ENCODE measurements around the gene PTPN11. TPM values are rescaled to one million over a fixed set of nuclear protein-coding genes. Genes with fewer than 3 reads are reported as not detected.

PTPN11 gene
- polyA plus RNA-seq, 2 of the 4 experiments (the other 2 are of a cell fraction): 78.6 to 194 TPM

- TF ChIP-seq PHF8 (IDR thresholded peaks at IDR 0.05; ENCODE audit: borderline replicate concordance, low read depth) (peak; percentile 93), CEBPB (IDR thresholded peaks at IDR 0.05) (peak in 1 of 2 experiments; percentile 48; a peak in 1 of 4 replicates), NR3C1 (IDR thresholded peaks at IDR 0.05) (no peak), BHLHE40 (IDR thresholded peaks at IDR 0.05; ENCODE audit: low read depth, low read length) (no peak), E2F6 (IDR thresholded peaks at IDR 0.05; ENCODE audit: borderline replicate concordance, low read depth) (0 out of 2 replicates have a peak, but pooled peaks have one; percentile 48)
These were observed 9.5 kb upstream of the PTPN11 start, which contains the start of gene RPL6 (continued) for GRCh38 chr12:112409064-112409905.

DNA sequence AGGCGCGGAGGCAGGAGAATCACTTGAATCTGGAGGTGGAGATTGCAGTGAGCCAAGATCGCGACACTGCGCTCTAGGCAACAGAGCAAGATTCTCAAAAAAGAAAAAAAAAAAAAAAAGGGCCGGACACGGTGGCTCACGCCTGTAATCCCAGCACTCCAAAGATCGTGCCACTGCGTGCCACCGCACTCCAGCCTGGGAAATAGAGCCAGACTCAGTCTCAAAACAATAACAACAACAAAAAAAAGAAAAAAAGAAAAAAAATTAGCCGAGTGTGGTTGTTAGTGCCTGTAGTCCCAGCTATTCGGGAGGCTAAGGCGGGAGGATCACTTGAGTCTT lies 8.9 kb upstream of the PTPN11 start:
- Histone ChIP-seq H3K27ac (peak overlapping the region; percentile 92 to 99; a peak in 3 of 6 replicates), H3K9me3 (no peaks in the 10 kb centered on the region), H3K4me1 (peaks cover 17% of the 10 kb centered on the region), H3K4me2 (peak overlapping the region; percentile 37; the same call in 1 of the 3 replicates), H3K4me3 (no peak overlapping the region)
- ChIA-PET CTCF (interaction anchor here (1.2 to 1.3 kb wide), 2 partner anchors 9 to 23 kb away, joined by 3 to 4 read pairs; no protein-coding TSS in a partner anchor), POLR2A (interaction anchor here (0.6 kb wide), 1 partner anchor 9 kb away, joined by 7 read pairs; the partner anchor contains the start of gene PTPN11)
- TF ChIP-seq CBX8 (IDR thresholded peaks at IDR 0.05) (no peak), CEBPB (IDR thresholded peaks at IDR 0.05) (no peak), JUNB (IDR thresholded peaks at IDR 0.05) (no peak), RNF2 (IDR thresholded peaks at IDR 0.05; ENCODE audit: borderline replicate concordance, low read depth) (no peak), FOXS1 (CRISPR knock-in tag; IDR thresholded peaks at IDR 0.05) (no peak), SMC3 (IDR thresholded peaks at IDR 0.05) (no peak), RCOR1 (IDR thresholded peaks at IDR 0.05; ENCODE audit: low read depth, low read length) (no peak), JUN (IDR thresholded peaks at IDR 0.05) (no peak), EHMT2 (IDR thresholded peaks at IDR 0.05; ENCODE audit: low read depth) (no peak), HOXA7 (CRISPR knock-in tag; IDR thresholded peaks at IDR 0.05) (no peak), NFE2L2 (conservative IDR thresholded peaks at IDR 0.05; ENCODE audit: low read length) (no peak), HEYL (CRISPR knock-in tag; IDR thresholded peaks at IDR 0.05) (no peak), HOXB13 (CRISPR knock-in tag; IDR thresholded peaks at IDR 0.05; ENCODE audit: low read depth) (no peak), MAZ (IDR thresholded peaks at IDR 0.05; ENCODE audit: borderline replicate concordance, low read depth, low read length) (no peak), HES2 (IDR thresholded peaks at IDR 0.05) (no peak), KDM1A (IDR thresholded peaks at IDR 0.05; ENCODE audit: low read depth) (no peak)
- TF ChIP-seq, protein P1, sequence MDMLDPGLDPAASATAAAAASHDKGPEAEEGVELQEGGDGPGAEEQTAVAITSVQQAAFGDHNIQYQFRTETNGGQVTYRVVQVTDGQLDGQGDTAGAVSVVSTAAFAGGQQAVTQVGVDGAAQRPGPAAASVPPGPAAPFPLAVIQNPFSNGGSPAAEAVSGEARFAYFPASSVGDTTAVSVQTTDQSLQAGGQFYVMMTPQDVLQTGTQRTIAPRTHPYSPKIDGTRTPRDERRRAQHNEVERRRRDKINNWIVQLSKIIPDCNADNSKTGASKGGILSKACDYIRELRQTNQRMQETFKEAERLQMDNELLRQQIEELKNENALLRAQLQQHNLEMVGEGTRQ (IDR thresholded peaks at IDR 0.05): no peak
- FAIRE-seq: no peak
- no peak for DNase-seq (ENCODE audit: low read depth in 1 of 2, low spot score in 1 of 2)
- WGBS (ENCODE audit: missing lambda C conversion rate): 89% methylated on average over 14 of the region's 14 CpGs
- ATAC-seq: no peak

DNA sequence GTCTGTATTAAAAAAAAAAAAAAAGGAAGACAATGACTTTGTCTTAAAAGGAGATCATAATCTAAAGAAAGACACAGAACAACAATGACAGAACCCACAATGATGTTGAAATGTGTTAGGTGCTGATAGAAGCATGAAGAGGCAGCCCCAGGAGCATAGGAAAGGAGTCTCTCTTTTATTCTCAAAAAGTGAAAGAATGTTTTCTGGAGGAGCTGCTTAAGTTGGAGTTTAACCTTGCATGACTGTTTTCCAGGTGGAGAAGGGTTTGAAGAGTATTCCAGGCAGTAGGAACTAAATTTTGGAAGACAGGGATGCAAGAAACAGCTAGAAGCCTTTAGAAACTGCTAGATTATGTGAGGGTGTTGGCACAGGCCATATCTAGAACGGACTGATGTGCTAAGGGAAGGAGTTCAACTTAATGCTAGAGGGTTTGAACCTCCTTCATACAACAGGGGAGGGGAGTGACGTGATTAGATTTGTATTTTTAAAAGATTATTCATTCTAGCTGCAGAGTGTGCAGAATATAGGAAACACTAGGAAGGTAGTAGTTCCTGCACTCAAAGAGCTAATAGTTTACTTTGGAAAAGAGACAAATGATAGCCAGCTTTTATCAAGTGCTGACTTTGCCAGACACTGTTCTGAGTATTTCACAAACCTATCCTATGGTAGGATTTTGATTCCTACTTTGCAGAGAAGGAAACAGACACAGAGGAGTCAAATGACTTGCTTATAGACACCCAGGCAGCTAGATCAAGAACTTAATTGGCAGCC lies 4.7 kb upstream of the PTPN11 start:
- ATAC-seq (no peak), DNase-seq (ENCODE audit: low read depth in 1 of 2, low spot score in 1 of 2) (no peak), FAIRE-seq (no peak)
- H3K4me2 ChIP-seq: no peak overlapping the region
- H3K4me1 ChIP-seq: 0 out of 3 replicates have a peak, but pooled peaks cover 3% of the 10 kb centered on the region
- no peak overlapping the region for H3K27ac ChIP-seq
- WGBS (ENCODE audit: missing lambda C conversion rate): 38% methylated on average over 2 of the region's 2 CpGs
- no peak overlapping the region for H3K4me3 ChIP-seq
- ChIA-PET POLR2A (interaction anchor here (0.6 kb wide), 1 partner anchor 11 kb away, joined by 3 read pairs; no protein-coding TSS in a partner anchor), CTCF (interaction anchor here (0.7 to 1.0 kb wide), 5 partner anchors 10 to 216 kb away, joined by 3 to 4 read pairs (median 3); no protein-coding TSS in a partner anchor)
- no peaks in the 10 kb centered on the region for H3K9me3 ChIP-seq
- TF ChIP-seq JUN (IDR thresholded peaks at IDR 0.05) (no peak), HDAC2 (IDR thresholded peaks at IDR 0.05) (no peak), E2F6 (IDR thresholded peaks at IDR 0.05; ENCODE audit: borderline replicate concordance, low read depth) (no peak), ZSCAN20 (CRISPR knock-in tag; IDR thresholded peaks at IDR 0.05) (no peak), GATA3 (IDR thresholded peaks at IDR 0.05; ENCODE audit: borderline replicate concordance) (no peak), HOXA7 (CRISPR knock-in tag; IDR thresholded peaks at IDR 0.05) (no peak), CBX8 (IDR thresholded peaks at IDR 0.05) (no peak), POLR2AphosphoS2 (conservative IDR thresholded peaks at IDR 0.05; ENCODE audit: low read length) (no peak), MAFK (IDR thresholded peaks at IDR 0.05; ENCODE audit: partially characterized antibody) (no peak), JUNB (IDR thresholded peaks at IDR 0.05) (no peak), PHF8 (IDR thresholded peaks at IDR 0.05; ENCODE audit: borderline replicate concordance, low read depth) (no peak), HES2 (IDR thresholded peaks at IDR 0.05) (no peak), TP53 (CRISPR knock-in tag; IDR thresholded peaks at IDR 0.05) (no peak), RCOR1 (IDR thresholded peaks at IDR 0.05; ENCODE audit: low read depth, low read length) (no peak), RNF2 (IDR thresholded peaks at IDR 0.05; ENCODE audit: borderline replicate concordance, low read depth) (no peak)
- TF ChIP-seq, protein P2, sequence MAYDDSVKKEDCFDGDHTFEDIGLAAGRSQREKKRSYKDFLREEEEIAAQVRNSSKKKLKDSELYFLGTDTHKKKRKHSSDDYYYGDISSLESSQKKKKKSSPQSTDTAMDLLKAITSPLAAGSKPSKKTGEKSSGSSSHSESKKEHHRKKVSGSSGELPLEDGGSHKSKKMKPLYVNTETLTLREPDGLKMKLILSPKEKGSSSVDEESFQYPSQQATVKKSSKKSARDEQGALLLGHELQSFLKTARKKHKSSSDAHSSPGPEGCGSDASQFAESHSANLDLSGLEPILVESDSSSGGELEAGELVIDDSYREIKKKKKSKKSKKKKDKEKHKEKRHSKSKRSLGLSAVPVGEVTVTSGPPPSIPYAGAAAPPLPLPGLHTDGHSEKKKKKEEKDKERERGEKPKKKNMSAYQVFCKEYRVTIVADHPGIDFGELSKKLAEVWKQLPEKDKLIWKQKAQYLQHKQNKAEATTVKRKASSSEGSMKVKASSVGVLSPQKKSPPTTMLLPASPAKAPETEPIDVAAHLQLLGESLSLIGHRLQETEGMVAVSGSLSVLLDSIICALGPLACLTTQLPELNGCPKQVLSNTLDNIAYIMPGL (CRISPR knock-in tag; IDR thresholded peaks at IDR 0.05; ENCODE audit: borderline replicate concordance): no peak
